GM18519 (cell line): Measurements from ENCODE around the gene IFIT2.
"Not testable (repeated sequence)": the region's sequence is repeated elsewhere in the genome, so short reads cannot be mapped to it uniquely, and the experiment has no call there.

ENCODE experiments used
- ATAC-seq: cut with Tn5 transposase; IDR thresholded peaks from one replicate; pipeline ENCODE4 v1.9.1; 2021; ENCODE audit warnings: mild to moderate bottlenecking, moderate library complexity; ENCODE audit not compliant: unreplicated experiment, low FRiP score

Gene IFIT2

GRCh38 chr10:89305766-89306433, 4.1 kb downstream of the IFIT2 start:
- ATAC-seq = no peak

- no peak for ATAC-seq
These were observed 4.8 kb downstream of the IFIT2 start for GRCh38 chr10:89306434-89307268.

GRCh38 chr10:89307269-89307577, 5.4 kb downstream of the IFIT2 start:
- ATAC-seq = no peak

- no peak for ATAC-seq
These were observed 6.4 kb downstream of the IFIT2 start for GRCh38 chr10:89308266-89308665.

- no peak for ATAC-seq
These were observed 6.9 kb downstream of the IFIT2 start for GRCh38 chr10:89308736-89309135.

GRCh38 chr10:89309156-89310055, 7.6 kb downstream of the IFIT2 start:
- ATAC-seq = no peak

- ATAC-seq = no peak
These were observed 8.4 kb downstream of the IFIT2 start for GRCh38 chr10:89310056-89310893.

GRCh38 chr10:89312973-89313372, 11.1 kb downstream of the IFIT2 start:
- no peak for ATAC-seq

- no peak for ATAC-seq
These were observed 12.8 kb downstream of the IFIT2 start for GRCh38 chr10:89314676-89315075.

- ATAC-seq = not testable (repeated sequence)
These were observed 16.2 kb downstream of the IFIT2 start for GRCh38 chr10:89318047-89318446.

GRCh38 chr10:89325081-89325480, 23.2 kb downstream of the IFIT2 start:
- not testable (repeated sequence) for ATAC-seq

GRCh38 chr10:89325856-89326255, 24.0 kb downstream of the IFIT2 start:
- ATAC-seq = not testable (repeated sequence)

GRCh38 chr10:89327803-89328441, 26.1 kb downstream of the IFIT2 start, which contains the start of gene IFIT3:
Gene IFIT3 (plus strand): TSS chr10:89327997. CDS start chr10:89328074, 77 bp downstream.
- no peak for ATAC-seq

- ATAC-seq = no peak
These were observed 27.3 kb downstream of the IFIT2 start for GRCh38 chr10:89329151-89329550.

- ATAC-seq = not testable (repeated sequence)
These were observed 28.2 kb downstream of the IFIT2 start for GRCh38 chr10:89330014-89330413.

GRCh38 chr10:89330537-89331212, 28.8 kb downstream of the IFIT2 start:
- no peak for ATAC-seq

- not testable (repeated sequence) for ATAC-seq
These were observed 29.8 kb downstream of the IFIT2 start for GRCh38 chr10:89331487-89332122.

- ATAC-seq = peak; percentile 39
These were observed 30.3 kb downstream of the IFIT2 start for GRCh38 chr10:89332123-89332633.
